Vagina (tissue), 2 donors: Measurements from ENCODE around the gene SPIN2B. TPM values are rescaled to one million over a fixed set of nuclear protein-coding genes. Genes with fewer than 3 reads are reported as not detected.
"Not testable (repeated sequence)": the region's sequence is repeated elsewhere in the genome, so short reads cannot be mapped to it uniquely, and the experiment has no call there.

Experiments used
- DNase-seq, 2 donors: peaks; one replicate each; pipeline ENCODE4 v3.0.0-alpha.2; 2017; ENCODE audit errors: extremely low spot score in 2 of 2
- H3K27ac ChIP-seq: fragments of 200-600 bp; sonication (generic); one replicate; pipeline ENCODE4 v1.5.1; 2019
- H3K27me3 ChIP-seq: fragments of 200-600 bp; sonication (generic); one replicate; pipeline ENCODE4 v1.5.1; 2019
- H3K36me3 ChIP-seq, 2 donors: fragments of 200-600 bp; sonication (generic); one replicate each; pipeline ENCODE4 v1.5.1; 2017 to 2019
- H3K4me1 ChIP-seq: fragments of 200-600 bp; sonication (generic); one replicate; pipeline ENCODE4 v1.5.1; 2019
- H3K4me3 ChIP-seq, 2 donors: fragments of 200-600 bp; sonication (generic); 1 replicate in 1 of 2; 2 replicates in 1 of 2; pipeline ENCODE4 v1.5.1; 2016 to 2019
- H3K9me3 ChIP-seq: fragments of 200-600 bp; sonication (generic); one replicate; pipeline ENCODE4 v1.5.1; 2019
- POLR2A ChIP-seq, 2 donors: fragments of 450-650 bp; IDR thresholded peaks; one replicate each; pipeline ENCODE4 v1.6.1; 2017; ENCODE audit warnings: antibody characterized with exemption in 2 of 2, mild to moderate bottlenecking in 2 of 2, moderate library complexity in 2 of 2
- POLR2AphosphoS5 ChIP-seq, 2 donors: sonication (generic); formaldehyde crosslinking; IDR thresholded peaks; one replicate each; pipeline ENCODE4 v1.9.0; 2017; ENCODE audit warnings: antibody characterized with exemption in 2 of 2, mild to moderate bottlenecking in 2 of 2, low read depth in 1 of 2; ENCODE audit not compliant: insufficient read depth in 1 of 2
- intact Hi-C: fragments of 100-400 bp; cut with DNase I; formaldehyde crosslinking; loops from one replicate; pipeline ENCODE4 v1.15.1; 2023
- total RNA-seq: library from RNA; depleted of rRNA; stranded (reverse); fragments of >200 nt; gene quantifications from one replicate; pipeline ENCODE4 v1.2.3, GENCODE V29; 2016
- TF ChIP-seq, protein P1 (sequence below), 3 experiments: fragments of 450-650 bp in 2 of 3; fragments of 200-600 bp in 1 of 3; sonication (generic) in 1 of 3; IDR thresholded peaks; one replicate each; pipeline ENCODE4 v1.5.1; 2017 to 2019; ENCODE audit warnings: antibody characterized with exemption in 3 of 3, mild to moderate bottlenecking in 2 of 3, moderate library complexity in 2 of 3

SPIN2B gene
- total RNA-seq, 1 donor from 2014 or later, result 10.8 TPM

- peak overlapping the region; percentile 24 to 31 for H3K4me3 ChIP-seq
- H3K36me3 ChIP-seq, result no peaks in the 10 kb centered on the region
- H3K27ac ChIP-seq, result no peak overlapping the region
- TF ChIP-seq POLR2A (IDR thresholded peaks at IDR 0.05), result no peak
- TF ChIP-seq POLR2AphosphoS5 (IDR thresholded peaks at IDR 0.05; ENCODE audit: insufficient read depth in 1 of 2, low read depth in 1 of 2), result no peak
- TF ChIP-seq, protein P1, sequence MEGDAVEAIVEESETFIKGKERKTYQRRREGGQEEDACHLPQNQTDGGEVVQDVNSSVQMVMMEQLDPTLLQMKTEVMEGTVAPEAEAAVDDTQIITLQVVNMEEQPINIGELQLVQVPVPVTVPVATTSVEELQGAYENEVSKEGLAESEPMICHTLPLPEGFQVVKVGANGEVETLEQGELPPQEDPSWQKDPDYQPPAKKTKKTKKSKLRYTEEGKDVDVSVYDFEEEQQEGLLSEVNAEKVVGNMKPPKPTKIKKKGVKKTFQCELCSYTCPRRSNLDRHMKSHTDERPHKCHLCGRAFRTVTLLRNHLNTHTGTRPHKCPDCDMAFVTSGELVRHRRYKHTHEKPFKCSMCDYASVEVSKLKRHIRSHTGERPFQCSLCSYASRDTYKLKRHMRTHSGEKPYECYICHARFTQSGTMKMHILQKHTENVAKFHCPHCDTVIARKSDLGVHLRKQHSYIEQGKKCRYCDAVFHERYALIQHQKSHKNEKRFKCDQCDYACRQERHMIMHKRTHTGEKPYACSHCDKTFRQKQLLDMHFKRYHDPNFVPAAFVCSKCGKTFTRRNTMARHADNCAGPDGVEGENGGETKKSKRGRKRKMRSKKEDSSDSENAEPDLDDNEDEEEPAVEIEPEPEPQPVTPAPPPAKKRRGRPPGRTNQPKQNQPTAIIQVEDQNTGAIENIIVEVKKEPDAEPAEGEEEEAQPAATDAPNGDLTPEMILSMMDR (IDR thresholded peaks at IDR 0.05), result no peak
- no peaks in the 10 kb centered on the region for H3K4me1 ChIP-seq
- DNase-seq, result no peak
- no peaks in the 10 kb centered on the region for H3K9me3 ChIP-seq
- intact Hi-C loops, result no loop called here
- H3K27me3 ChIP-seq, result no peaks in the 10 kb centered on the region
These were observed 16.2 kb upstream of the SPIN2B start for GRCh38 chrX:57137501-57137900.

- H3K27me3 ChIP-seq, H3K9me3 ChIP-seq, H3K36me3 ChIP-seq, H3K27ac ChIP-seq, intact Hi-C loops, H3K4me1 ChIP-seq, DNase-seq: not testable (repeated sequence)
- H3K4me3 ChIP-seq, result peak within 1 kb of the TSS; percentile 24 to 31
These were observed 15.7 kb upstream of the SPIN2B start, which contains the start of gene SPIN2A for GRCh38 chrX:57137073-57137472. Gene SPIN2A, minus strand, starts transcription at chrX:57137397. Its CDS starts 800 bp downstream, at chrX:57136597.

- H3K36me3 ChIP-seq, DNase-seq, intact Hi-C loops, H3K27ac ChIP-seq, H3K9me3 ChIP-seq, H3K4me1 ChIP-seq, H3K27me3 ChIP-seq: not testable (repeated sequence)
- H3K4me3 ChIP-seq, result peak overlapping the region; percentile 24 to 31
These were observed 15.2 kb upstream of the SPIN2B start for GRCh38 chrX:57136589-57136988.

GRCh38 chrX:57135287-57135686 lies 13.9 kb upstream of the SPIN2B start:
- intact Hi-C loops, result no loop called here
- Histone ChIP-seq H3K9me3 (no peaks in the 10 kb centered on the region), H3K36me3 (no peaks in the 10 kb centered on the region), H3K27me3 (no peaks in the 10 kb centered on the region), H3K4me3 (no peak overlapping the region), H3K27ac (no peak overlapping the region), H3K4me1 (no peaks in the 10 kb centered on the region)
- no peak for TF ChIP-seq POLR2AphosphoS5 (IDR thresholded peaks at IDR 0.05; ENCODE audit: insufficient read depth in 1 of 2, low read depth in 1 of 2)
- TF ChIP-seq, protein P1 (IDR thresholded peaks at IDR 0.05), result no peak
- no peak for TF ChIP-seq POLR2A (IDR thresholded peaks at IDR 0.05)
- no peak for DNase-seq

DNA sequence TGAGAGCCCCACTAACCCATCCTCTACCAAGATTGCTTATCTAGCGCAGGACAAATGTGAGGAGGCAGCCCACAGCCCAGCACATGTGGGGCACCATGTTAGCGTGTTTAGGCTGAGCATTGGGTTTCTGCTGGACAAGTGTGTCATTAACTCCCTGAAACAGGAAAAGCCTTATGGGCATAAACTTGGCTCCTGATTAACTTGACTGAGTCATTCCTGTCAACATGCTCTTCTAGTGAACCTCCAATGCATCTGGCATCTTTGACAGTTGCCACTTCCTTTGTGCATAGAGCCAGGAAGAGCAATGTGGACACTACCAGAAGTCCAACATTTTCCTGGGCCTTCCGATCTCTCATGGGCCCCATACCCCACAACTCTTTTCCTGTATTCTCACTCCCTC lies 13.4 kb upstream of the SPIN2B start:
- Histone ChIP-seq H3K27ac (no peak overlapping the region), H3K9me3 (no peaks in the 10 kb centered on the region), H3K36me3 (no peaks in the 10 kb centered on the region), H3K27me3 (no peaks in the 10 kb centered on the region), H3K4me3 (no peak overlapping the region), H3K4me1 (no peaks in the 10 kb centered on the region)
- DNase-seq, result no peak
- intact Hi-C loops, result no loop called here
- no peak for TF ChIP-seq POLR2A (IDR thresholded peaks at IDR 0.05)
- TF ChIP-seq, protein P1 (IDR thresholded peaks at IDR 0.05), result no peak
- no peak for TF ChIP-seq POLR2AphosphoS5 (IDR thresholded peaks at IDR 0.05; ENCODE audit: insufficient read depth in 1 of 2, low read depth in 1 of 2)

GRCh38 chrX:57133706-57134105 lies 12.4 kb upstream of the SPIN2B start:
- Histone ChIP-seq H3K27ac (no peak overlapping the region), H3K4me3 (no peak overlapping the region), H3K9me3 (no peaks in the 10 kb centered on the region), H3K27me3 (no peaks in the 10 kb centered on the region), H3K36me3 (no peaks in the 10 kb centered on the region), H3K4me1 (no peaks in the 10 kb centered on the region)
- TF ChIP-seq POLR2A (IDR thresholded peaks at IDR 0.05) (no peak), POLR2AphosphoS5 (IDR thresholded peaks at IDR 0.05; ENCODE audit: insufficient read depth in 1 of 2, low read depth in 1 of 2) (no peak)
- TF ChIP-seq, protein P1 (IDR thresholded peaks at IDR 0.05), result no peak
- no peak for DNase-seq
- intact Hi-C loops, result no loop called here

GRCh38 chrX:57133284-57133683 lies 11.9 kb upstream of the SPIN2B start:
- intact Hi-C loops, H3K4me3 ChIP-seq, H3K4me1 ChIP-seq, H3K36me3 ChIP-seq, H3K27me3 ChIP-seq, H3K9me3 ChIP-seq, H3K27ac ChIP-seq, DNase-seq: not testable (repeated sequence)
